Liver (tissue), 9 donors: ENCODE results near the gene KIF9. TPM values are rescaled to one million over a fixed set of nuclear protein-coding genes. Genes with fewer than 3 reads are reported as not detected.

Experiments used
- DNase-seq: peaks from one replicate; pipeline ENCODE4 v3.0.0-alpha.2; 2017; ENCODE audit warnings: low spot score
- H3K27ac ChIP-seq, 2 donors: one replicate each; pipeline ENCODE4 v1.7.0; 2013; ENCODE audit warnings: inconsistent platforms in 2 of 2, low read length in 2 of 2, control low read depth in 1 of 2, low read depth in 1 of 2, mild to moderate bottlenecking in 1 of 2
- H3K27me3 ChIP-seq, 4 donors: one replicate each; pipeline versions ENCODE4 v1.6.1 to v1.7.0; 2013; ENCODE audit warnings: low read length in 3 of 4, inconsistent platforms in 1 of 4, mild to moderate bottlenecking in 1 of 4, moderate library complexity in 1 of 4; ENCODE audit not compliant: control insufficient read depth in 4 of 4, insufficient read depth in 4 of 4
- H3K36me3 ChIP-seq, 4 donors: one replicate each; pipeline versions ENCODE4 v1.6.1 to v1.7.0; 2013; ENCODE audit warnings: low read length in 3 of 4, mild to moderate bottlenecking in 3 of 4, low read depth in 1 of 4, moderate library complexity in 1 of 4; ENCODE audit not compliant: control insufficient read depth in 4 of 4, insufficient read depth in 3 of 4
- H3K4me1 ChIP-seq, 4 donors: one replicate each; pipeline versions ENCODE4 v1.6.1 to v1.7.0; 2013; ENCODE audit warnings: low read length in 3 of 4, mild to moderate bottlenecking in 3 of 4, moderate library complexity in 1 of 4; ENCODE audit not compliant: control insufficient read depth in 4 of 4, insufficient read depth in 4 of 4
- H3K4me3 ChIP-seq, 3 donors: one replicate each; pipeline versions ENCODE4 v1.6.1 to v1.7.0; 2013; ENCODE audit warnings: low read length in 3 of 3, control low read depth in 1 of 3, low read depth in 1 of 3, mild to moderate bottlenecking in 1 of 3
- H3K9ac ChIP-seq, 2 donors: one replicate each; pipeline ENCODE4 v1.7.0; 2013; ENCODE audit warnings: low read length in 2 of 2, mild to moderate bottlenecking in 2 of 2, moderate library complexity in 2 of 2, control low read depth in 1 of 2, low read depth in 1 of 2
- H3K9me3 ChIP-seq, 4 donors: one replicate each; pipeline versions ENCODE4 v1.6.1 to v1.7.0; 2013; ENCODE audit warnings: low read length in 3 of 4; ENCODE audit not compliant: control insufficient read depth in 4 of 4
- ATF3 ChIP-seq: IDR thresholded peaks from 2 replicates; pipeline ENCODE4 v1.6.1; 2016; ENCODE audit warnings: antibody characterized with exemption
- CTCF ChIP-seq: fragments of 150-350 bp; IDR thresholded peaks from 2 replicates; pipeline ENCODE4 v1.5.1; 2017; ENCODE audit warnings: improper control_type of control experiment, low read depth, low read length; ENCODE audit not compliant: missing input control
- GABPA ChIP-seq, 2 donors: IDR thresholded peaks in 1 of 2; conservative IDR thresholded peaks in 1 of 2; 2 replicates each; pipeline ENCODE4 v1.6.1; 2016; ENCODE audit warnings: antibody characterized with exemption in 2 of 2, mild to moderate bottlenecking in 1 of 2, moderate library complexity in 1 of 2
- JUND ChIP-seq, 2 donors: IDR thresholded peaks; 2 replicates each; pipeline ENCODE4 v1.6.1; 2016; ENCODE audit warnings: antibody characterized with exemption in 2 of 2
- NR2F2 ChIP-seq: IDR thresholded peaks from 2 replicates; pipeline ENCODE4 v1.6.1; 2016; ENCODE audit warnings: antibody characterized with exemption
- REST ChIP-seq: IDR thresholded peaks from 2 replicates; pipeline ENCODE4 v1.6.1; 2016; ENCODE audit warnings: antibody characterized with exemption, mild to moderate bottlenecking
- SP1 ChIP-seq: IDR thresholded peaks from 2 replicates; pipeline ENCODE4 v1.6.1; 2018; ENCODE audit warnings: antibody characterized with exemption, mild to moderate bottlenecking
- TAF1 ChIP-seq: conservative IDR thresholded peaks from 2 replicates; pipeline ENCODE4 v1.6.1; 2016; ENCODE audit warnings: antibody characterized with exemption, mild to moderate bottlenecking
- YY1 ChIP-seq: IDR thresholded peaks from 2 replicates; pipeline ENCODE4 v1.6.1; 2016; ENCODE audit warnings: antibody characterized with exemption, mild to moderate bottlenecking
- WGBS: extraction: QIAGEN DNeasy Blood & Tissue Kit; methylation state at CpG from one replicate; pipeline ENCODE4 v1.1.7; 2013; 5-methylcytosine and 5-hydroxymethylcytosine counted together
- polyA plus RNA-seq, 2 donors: library from polyadenylated mRNA; stranded (reverse) in 1 of 2; unstranded in 1 of 2; fragments of 200-250 nt in 1 of 2; fragments of >200 nt in 1 of 2; fragmentation: Nextera tagmentation in 1 of 2; extraction: Ambion mirVana in 1 of 2; gene quantifications; one replicate each; pipeline versions ENCODE4 v1.2.1 to v1.2.3, GENCODE V29; 2013 to 2015
- total RNA-seq, 2 donors: library from RNA; depleted of rRNA; stranded (reverse); fragments of >200 nt; gene quantifications; one replicate each; pipeline ENCODE4 v1.2.3, GENCODE V29; 2014
- donor health status: healthy.
- donor health status: healthy.
- donor health status: healthy.
- donor health status: healthy.
- donor health status: healthy.

The KIF9 gene
- total and polyA plus RNA-seq, 4 donors: 2.3 to 4.5 (median 3.1) TPM

GRCh38 chr3:47280519-47280918 lies 2.1 kb downstream of the KIF9 start:
- Histone ChIP-seq H3K27me3 (no peaks in the 10 kb centered on the region), H3K4me3 (no peak overlapping the region), H3K4me1 (peaks cover 4 to 19% (median 10%) of the 10 kb centered on the region in 4 donors), H3K9me3 (no peaks in the 10 kb centered on the region), H3K36me3 (no peaks in the 10 kb centered on the region), H3K9ac (no peak overlapping the region), H3K27ac (no peak overlapping the region)
- no peak for TF ChIP-seq REST
- 95% methylated on average over 5 of the region's 5 CpGs for WGBS
- DNase-seq: no peak

- DNase-seq: no peak
- WGBS: 92% methylated on average over 4 of the region's 4 CpGs
- Histone ChIP-seq H3K4me3 (no peak overlapping the region), H3K9ac (no peak overlapping the region), H3K36me3 (no peaks in the 10 kb centered on the region), H3K27ac (no peak overlapping the region), H3K27me3 (no peaks in the 10 kb centered on the region), H3K4me1 (peaks cover 0 to 3% (median under 1%) of the 10 kb centered on the region in 4 donors), H3K9me3 (no peaks in the 10 kb centered on the region)
- no peak for TF ChIP-seq CTCF
- TF ChIP-seq YY1: no peak
- no peak for TF ChIP-seq GABPA (IDR thresholded peaks at IDR 0.05 in 1 of 2, conservative IDR thresholded peaks at IDR 0.05 in 1 of 2)
- TF ChIP-seq JUND (IDR thresholded peaks at IDR 0.05): no peak
- TF ChIP-seq SP1: no peak
- TF ChIP-seq TAF1: no peak
- TF ChIP-seq NR2F2: no peak
- no peak for TF ChIP-seq REST
- TF ChIP-seq ATF3: no peak
These were observed 6.0 kb downstream of the KIF9 start for GRCh38 chr3:47276558-47276957.
